ENCODE measurements around the gene DET1.

Gene DET1

GRCh38 chr15:88467073-88467934 is 79.2 kb downstream of the DET1 start, which contains the start of the genes MRPL46 and MRPS11:
MRPL46 (minus strand) TSS chr15:88467388; CDS start chr15:88467377, 11 bp downstream.
MRPS11 (plus strand) TSS chr15:88467708; CDS start chr15:88467718, 10 bp downstream.
- DNase-seq (ENCODE audit: low read depth in 2 of 2), result peak; percentile 71 to 72

GRCh38 chr15:88465633-88466224 is 80.8 kb downstream of the DET1 start:
- DNase-seq (ENCODE audit: low read depth in 2 of 2), result no peak

GRCh38 chr15:88463870-88464532 is 82.5 kb downstream of the DET1 start:
- DNase-seq (ENCODE audit: low read depth in 2 of 2), result no peak

Data from fibroblast of skin of left biceps (primary cell).